Liver (tissue), 9 donors: ENCODE data around the gene RNF144B. TPM values are rescaled to one million over a fixed set of nuclear protein-coding genes. Genes with fewer than 3 reads are reported as not detected.

Source experiments
- DNase-seq: peaks from one replicate; pipeline ENCODE4 v3.0.0-alpha.2; 2017; ENCODE audit warnings: low spot score
- H3K27ac ChIP-seq, 2 donors: one replicate each; pipeline ENCODE4 v1.7.0; 2013; ENCODE audit warnings: inconsistent platforms in 2 of 2, low read length in 2 of 2, control low read depth in 1 of 2, low read depth in 1 of 2, mild to moderate bottlenecking in 1 of 2
- H3K27me3 ChIP-seq, 4 donors: one replicate each; pipeline versions ENCODE4 v1.6.1 to v1.7.0; 2013; ENCODE audit warnings: low read length in 3 of 4, inconsistent platforms in 1 of 4, mild to moderate bottlenecking in 1 of 4, moderate library complexity in 1 of 4; ENCODE audit not compliant: control insufficient read depth in 4 of 4, insufficient read depth in 4 of 4
- H3K36me3 ChIP-seq, 4 donors: one replicate each; pipeline versions ENCODE4 v1.6.1 to v1.7.0; 2013; ENCODE audit warnings: low read length in 3 of 4, mild to moderate bottlenecking in 3 of 4, low read depth in 1 of 4, moderate library complexity in 1 of 4; ENCODE audit not compliant: control insufficient read depth in 4 of 4, insufficient read depth in 3 of 4
- H3K4me1 ChIP-seq, 4 donors: one replicate each; pipeline versions ENCODE4 v1.6.1 to v1.7.0; 2013; ENCODE audit warnings: low read length in 3 of 4, mild to moderate bottlenecking in 3 of 4, moderate library complexity in 1 of 4; ENCODE audit not compliant: control insufficient read depth in 4 of 4, insufficient read depth in 4 of 4
- H3K4me3 ChIP-seq, 3 donors: one replicate each; pipeline versions ENCODE4 v1.6.1 to v1.7.0; 2013; ENCODE audit warnings: low read length in 3 of 3, control low read depth in 1 of 3, low read depth in 1 of 3, mild to moderate bottlenecking in 1 of 3
- H3K9ac ChIP-seq, 2 donors: one replicate each; pipeline ENCODE4 v1.7.0; 2013; ENCODE audit warnings: low read length in 2 of 2, mild to moderate bottlenecking in 2 of 2, moderate library complexity in 2 of 2, control low read depth in 1 of 2, low read depth in 1 of 2
- H3K9me3 ChIP-seq, 4 donors: one replicate each; pipeline versions ENCODE4 v1.6.1 to v1.7.0; 2013; ENCODE audit warnings: low read length in 3 of 4; ENCODE audit not compliant: control insufficient read depth in 4 of 4
- CTCF ChIP-seq: fragments of 150-350 bp; IDR thresholded peaks from 2 replicates; pipeline ENCODE4 v1.5.1; 2017; ENCODE audit warnings: improper control_type of control experiment, low read depth, low read length; ENCODE audit not compliant: missing input control
- EGR1 ChIP-seq, 2 donors: IDR thresholded peaks; 2 replicates each; pipeline ENCODE4 v1.6.1; 2016 to 2018; ENCODE audit warnings: antibody characterized with exemption in 2 of 2, low read depth in 2 of 2
- FOXA1 ChIP-seq: IDR thresholded peaks from 2 replicates; pipeline ENCODE4 v1.6.1; 2016; ENCODE audit warnings: antibody characterized with exemption
- FOXA2 ChIP-seq: IDR thresholded peaks from 2 replicates; pipeline ENCODE4 v1.6.1; 2016; ENCODE audit warnings: antibody characterized with exemption
- GABPA ChIP-seq, 2 donors: IDR thresholded peaks in 1 of 2; conservative IDR thresholded peaks in 1 of 2; 2 replicates each; pipeline ENCODE4 v1.6.1; 2016; ENCODE audit warnings: antibody characterized with exemption in 2 of 2, mild to moderate bottlenecking in 1 of 2, moderate library complexity in 1 of 2
- HNF4A ChIP-seq, 2 donors: conservative IDR thresholded peaks; 2 replicates each; pipeline ENCODE4 v1.6.1; 2016; ENCODE audit warnings: antibody characterized with exemption in 2 of 2, mild to moderate bottlenecking in 2 of 2
- HNF4G ChIP-seq: IDR thresholded peaks from 2 replicates; pipeline ENCODE4 v1.6.1; 2016; ENCODE audit warnings: antibody characterized with exemption
- JUND ChIP-seq, 2 donors: IDR thresholded peaks; 2 replicates each; pipeline ENCODE4 v1.6.1; 2016; ENCODE audit warnings: antibody characterized with exemption in 2 of 2
- NR2F2 ChIP-seq: IDR thresholded peaks from 2 replicates; pipeline ENCODE4 v1.6.1; 2016; ENCODE audit warnings: antibody characterized with exemption
- RAD21 ChIP-seq, 2 donors: IDR thresholded peaks; 2 replicates each; pipeline ENCODE4 v1.6.1; 2016; ENCODE audit warnings: antibody characterized with exemption in 2 of 2, mild to moderate bottlenecking in 2 of 2
- REST ChIP-seq: IDR thresholded peaks from 2 replicates; pipeline ENCODE4 v1.6.1; 2016; ENCODE audit warnings: antibody characterized with exemption, mild to moderate bottlenecking
- RXRA ChIP-seq, 2 donors: IDR thresholded peaks; 2 replicates each; pipeline ENCODE4 v1.6.1; 2017 to 2018; ENCODE audit warnings: antibody characterized with exemption in 2 of 2, mild to moderate bottlenecking in 1 of 2
- SP1 ChIP-seq: IDR thresholded peaks from 2 replicates; pipeline ENCODE4 v1.6.1; 2018; ENCODE audit warnings: antibody characterized with exemption, mild to moderate bottlenecking
- TAF1 ChIP-seq: conservative IDR thresholded peaks from 2 replicates; pipeline ENCODE4 v1.6.1; 2016; ENCODE audit warnings: antibody characterized with exemption, mild to moderate bottlenecking
- YY1 ChIP-seq: IDR thresholded peaks from 2 replicates; pipeline ENCODE4 v1.6.1; 2016; ENCODE audit warnings: antibody characterized with exemption, mild to moderate bottlenecking
- ZBTB33 ChIP-seq: IDR thresholded peaks from 2 replicates; pipeline ENCODE4 v1.6.1; 2016; ENCODE audit warnings: antibody characterized with exemption
- WGBS: extraction: QIAGEN DNeasy Blood & Tissue Kit; methylation state at CpG from one replicate; pipeline ENCODE4 v1.1.7; 2013; 5-methylcytosine and 5-hydroxymethylcytosine counted together
- polyA plus RNA-seq, 2 donors: library from polyadenylated mRNA; stranded (reverse) in 1 of 2; unstranded in 1 of 2; fragments of 200-250 nt in 1 of 2; fragments of >200 nt in 1 of 2; fragmentation: Nextera tagmentation in 1 of 2; extraction: Ambion mirVana in 1 of 2; gene quantifications; one replicate each; pipeline versions ENCODE4 v1.2.1 to v1.2.3, GENCODE V29; 2013 to 2015
- total RNA-seq, 2 donors: library from RNA; depleted of rRNA; stranded (reverse); fragments of >200 nt; gene quantifications; one replicate each; pipeline ENCODE4 v1.2.3, GENCODE V29; 2014
- TF ChIP-seq, protein P1 (sequence below): IDR thresholded peaks from 2 replicates; pipeline ENCODE4 v1.6.1; 2016; ENCODE audit warnings: antibody characterized with exemption
- TF ChIP-seq, protein P2 (sequence below): IDR thresholded peaks from 2 replicates; pipeline ENCODE4 v1.6.1; 2016; ENCODE audit warnings: antibody characterized with exemption
- donor health status: healthy.
- donor health status: healthy.
- donor health status: healthy.
- donor health status: healthy.
- donor health status: healthy.

RNF144B gene
- 10 to 100 TPM in 1 of 2 donors, 1 to 10 TPM in 1; 5.9 to 15.1 TPM for total RNA-seq
- 1 to 10 TPM; 3.0 to 9.3 TPM for polyA plus RNA-seq

DNA sequence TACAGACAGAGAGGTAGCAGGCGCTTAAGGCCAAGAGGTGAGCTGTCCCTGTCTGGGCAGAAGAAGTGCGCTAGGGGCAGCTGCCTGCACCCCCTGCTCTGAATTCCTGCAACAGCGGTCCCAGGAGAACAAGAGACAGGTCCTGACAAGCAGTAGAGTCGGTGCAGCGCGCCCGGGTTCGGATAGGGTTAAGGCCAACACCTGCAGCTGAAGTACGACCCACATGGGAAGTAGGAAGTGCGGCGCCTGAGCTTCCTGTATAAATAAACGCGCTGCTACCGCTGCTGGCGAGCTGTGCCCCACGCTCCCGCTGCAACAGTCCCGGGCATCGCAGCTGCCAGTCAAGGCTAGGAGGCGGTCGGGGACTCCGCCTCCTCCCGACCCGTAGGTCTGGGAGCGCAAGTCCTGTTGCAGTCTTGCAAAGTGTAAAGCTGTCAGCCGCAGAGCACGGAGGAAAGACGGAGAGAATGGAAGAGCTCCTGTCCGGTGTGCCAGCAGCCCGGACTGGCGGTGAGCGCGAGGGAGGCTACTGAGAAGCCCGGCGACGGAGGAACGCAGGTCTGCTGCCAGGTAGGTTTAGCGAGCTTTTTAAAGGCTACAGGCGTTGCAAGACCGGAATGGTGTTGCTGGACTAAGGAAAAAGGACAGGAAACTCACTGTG lies at the start of gene RNF144B:
Gene RNF144B, plus strand, starts transcription at position 290 of the 661 bp plus-strand sequence. CDS start 12,185 bp downstream, outside the sequence.
- peaks cover 1 to 25% (median 21%) of the 10 kb centered on the region in 4 donors for H3K4me1 ChIP-seq
- H3K9ac ChIP-seq, result peak within 1 kb of the TSS; percentile 92 to 99
- no peaks in the 10 kb centered on the region for H3K27me3 ChIP-seq
- H3K27ac ChIP-seq, result peak within 1 kb of the TSS; percentile 85 to 97
- no peaks in the 10 kb centered on the region for H3K9me3 ChIP-seq
- TF ChIP-seq, protein P1, sequence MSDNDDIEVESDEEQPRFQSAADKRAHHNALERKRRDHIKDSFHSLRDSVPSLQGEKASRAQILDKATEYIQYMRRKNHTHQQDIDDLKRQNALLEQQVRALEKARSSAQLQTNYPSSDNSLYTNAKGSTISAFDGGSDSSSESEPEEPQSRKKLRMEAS, result peak; percentile 98
- TF ChIP-seq HNF4A (conservative IDR thresholded peaks at IDR 0.05) (peak; percentile 46 to 54), RAD21 (IDR thresholded peaks at IDR 0.05) (peak; percentile 53 to 65), YY1 (peak; percentile 87), TAF1 (peak; percentile 97), SP1 (peak; percentile 73), FOXA2 (peak; percentile 52), EGR1 (IDR thresholded peaks at IDR 0.05; ENCODE audit: low read depth in 2 of 2) (peak; percentile 92 to 93), HNF4G (peak; percentile 12), RXRA (IDR thresholded peaks at IDR 0.05) (peak; percentile 65 to 70), ZBTB33 (no peak), GABPA (IDR thresholded peaks at IDR 0.05 in 1 of 2, conservative IDR thresholded peaks at IDR 0.05 in 1 of 2) (peak in 1 of 2 donors; percentile 82), CTCF (no peak), FOXA1 (no peak), REST (peak; percentile 91), NR2F2 (peak; percentile 39), JUND (IDR thresholded peaks at IDR 0.05) (peak in 1 of 2 donors; percentile 58)
- TF ChIP-seq, protein P2, sequence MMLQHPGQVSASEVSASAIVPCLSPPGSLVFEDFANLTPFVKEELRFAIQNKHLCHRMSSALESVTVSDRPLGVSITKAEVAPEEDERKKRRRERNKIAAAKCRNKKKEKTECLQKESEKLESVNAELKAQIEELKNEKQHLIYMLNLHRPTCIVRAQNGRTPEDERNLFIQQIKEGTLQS, result no peak
- H3K36me3 ChIP-seq, result no peaks in the 10 kb centered on the region
- peak within 1 kb of the TSS; percentile 69 to 98 (median 92) for H3K4me3 ChIP-seq
- WGBS, result 2% methylated on average over 40 of the region's 40 CpGs
- peak; percentile 69 for DNase-seq
